K562 (cell line): ENCODE results near the gene CDH20. TPM values are rescaled to one million over a fixed set of nuclear protein-coding genes. Genes with fewer than 3 reads are reported as not detected.
A peak's percentile ranks its signal among the peaks of the same experiment; 100 is the strongest.

Source experiments
- ATAC-seq: fragments of 200-7000 bp; cut with Tn5 transposase; 3 replicates; pipeline ENCODE4 v1.9.1; 2020; ENCODE audit warnings: moderate library complexity
- BruUV-seq: library from RNA; stranded (reverse); fragments of 400-500 nt; replicated peaks from 2 replicates; lab custom pipeline; 2021; lab: Mats Ljungman, UMichigan
- CTCF ChIA-PET: fragments of 300-600 bp; formaldehyde crosslinking; extraction: SDS; loops from one replicate; lab custom pipeline; 2021; ENCODE audit warnings: low intra/inter-chr PET ratio; lab: Yijun Ruan, JAX
- POLR2A ChIA-PET: fragments of 300-600, 350-650 bp; sonication (Branson Sonifier 250); formaldehyde crosslinking; extraction: SDS; loops from one replicate; lab custom pipeline; 2021; ENCODE audit warnings: antibody characterized with exemption, inconsistent platforms; lab: Yijun Ruan, JAX
- DNase-seq, 4 experiments: peaks; one replicate each; pipeline versions ENCODE4 v3.0.0 to v3.0.0-alpha.2; 2011 to 2018; ENCODE audit warnings: low spot score in 3 of 4, mixed read lengths in 3 of 4; ENCODE audit errors: extremely low read depth in 1 of 4
- FAIRE-seq: peaks from 2 replicates; lab custom pipeline; 2011; peaks lifted over from hg19 to GRCh38; lab: Jason Lieb, UNC
- H2AFZ ChIP-seq: 2 replicates; pipeline ENCODE4 v1.6.0; 2011; ENCODE audit warnings: low read depth, low read length, control low read depth, inconsistent platforms
- H3K27ac ChIP-seq: fragments of 200-600 bp; 3 replicates; pipeline ENCODE4 v1.8.0; 2011; ENCODE audit warnings: low read depth, mild to moderate bottlenecking, control low read depth, inconsistent platforms, low read length, moderate library complexity, mixed read lengths; ENCODE audit errors: extremely low read depth
- H3K27me3 ChIP-seq, 2 experiments: fragments of 300-600 bp in 1 of 2; 2 replicates in 1 of 2; 3 replicates in 1 of 2; pipeline versions ENCODE4 v1.6.0 to v1.8.0; 2011; ENCODE audit warnings: inconsistent platforms in 2 of 2, low read length in 2 of 2, mild to moderate bottlenecking in 1 of 2, mixed read lengths in 1 of 2, moderate library complexity in 1 of 2; ENCODE audit not compliant: control insufficient read depth in 2 of 2, insufficient read depth in 2 of 2
- H3K36me3 ChIP-seq: fragments of 300-600 bp; 3 replicates; pipeline ENCODE4 v1.8.0; 2011; ENCODE audit warnings: mild to moderate bottlenecking, low read length, inconsistent platforms; ENCODE audit not compliant: control insufficient read depth, insufficient read depth
- H3K4me1 ChIP-seq, 2 experiments: fragments of 200-600 bp in 1 of 2; replicated peaks in 1 of 2; 2 replicates in 1 of 2; 3 replicates in 1 of 2; pipeline versions ENCODE4 v1.5.1 to v1.8.0; 2011; ENCODE audit warnings: inconsistent platforms in 2 of 2, low read length in 2 of 2, mild to moderate bottlenecking in 1 of 2, mixed read lengths in 1 of 2, moderate library complexity in 1 of 2; ENCODE audit not compliant: control insufficient read depth in 2 of 2, insufficient read depth in 2 of 2
- H3K4me2 ChIP-seq: 2 replicates; pipeline ENCODE4 v1.6.1; 2011; ENCODE audit warnings: low read length, control low read depth, inconsistent platforms, mixed read lengths; ENCODE audit not compliant: insufficient read depth
- H3K4me3 ChIP-seq: fragments of 200-600 bp; sonication (generic), shearing (Covaris generic); 2 replicates; pipeline ENCODE4 v1.5.1; 2016; ENCODE audit warnings: control low read depth, inconsistent platforms
- H3K79me2 ChIP-seq: fragments of 200-600 bp; 3 replicates; pipeline ENCODE4 v1.8.0; 2011; ENCODE audit warnings: low read length, inconsistent platforms; ENCODE audit not compliant: control insufficient read depth, insufficient read depth
- H3K9ac ChIP-seq, 2 experiments: 2 replicates each; pipeline versions ENCODE4 v1.6.0 to v1.6.1; 2011; ENCODE audit warnings: low read depth in 2 of 2, low read length in 2 of 2, control low read depth in 1 of 2, inconsistent platforms in 1 of 2, mild to moderate bottlenecking in 1 of 2, mixed read lengths in 1 of 2; ENCODE audit not compliant: insufficient read depth in 1 of 2
- H3K9me1 ChIP-seq: one replicate; pipeline ENCODE4 v1.6.0; 2011; ENCODE audit warnings: inconsistent platforms, mild to moderate bottlenecking, low read length, moderate library complexity; ENCODE audit not compliant: control insufficient read depth, insufficient read depth
- H3K9me3 ChIP-seq: replicated peaks from 2 replicates; pipeline ENCODE4 v1.5.1; 2011; ENCODE audit warnings: low read depth, low read length, inconsistent platforms; ENCODE audit not compliant: control insufficient read depth, insufficient read depth
- H4K20me1 ChIP-seq: replicated peaks from 2 replicates; pipeline ENCODE4 v1.6.1; 2011; ENCODE audit warnings: low read length, inconsistent platforms, mixed read lengths; ENCODE audit not compliant: control insufficient read depth, insufficient read depth
- ARID1B ChIP-seq: fragments of 450-650 bp; IDR thresholded peaks from 2 replicates; pipeline ENCODE4 v1.6.1; 2016; ENCODE audit warnings: antibody characterized with exemption, mild to moderate bottlenecking, inconsistent platforms
- CEBPB ChIP-seq: fragments of 450-650 bp; IDR thresholded peaks from 2 replicates; pipeline ENCODE4 v1.6.1; 2016; ENCODE audit warnings: missing genetic modification characterization, missing compliant biosample characterization
- GATAD2B ChIP-seq: fragments of 450-650 bp; IDR thresholded peaks from 2 replicates; pipeline ENCODE4 v1.6.1; 2017; ENCODE audit warnings: mild to moderate bottlenecking, borderline replicate concordance
- MIER1 ChIP-seq: fragments of 450-650 bp; IDR thresholded peaks from 2 replicates; pipeline ENCODE4 v1.6.1; 2016; ENCODE audit warnings: antibody characterized with exemption, mild to moderate bottlenecking, low read depth
- NFIC ChIP-seq: fragments of 450-650 bp; IDR thresholded peaks from 2 replicates; pipeline ENCODE4 v1.6.1; 2017; ENCODE audit warnings: mild to moderate bottlenecking, inconsistent platforms
- RBFOX2 ChIP-seq: fragments of 200-400 bp; formaldehyde crosslinking; IDR thresholded peaks from 2 replicates; pipeline ENCODE4 v1.6.1; 2017; ENCODE audit warnings: low read depth, mild to moderate bottlenecking, low read length, moderate library complexity
- SLC30A9 ChIP-seq: fragments of 250-450 bp; sonication (Bioruptor Pico); IDR thresholded peaks from 2 replicates; pipeline ENCODE4 v1.8.0; 2022; ENCODE audit warnings: mild to moderate bottlenecking, moderate library complexity
- TFAM ChIP-seq: fragments of 250-450 bp; sonication (Bioruptor Pico); conservative IDR thresholded peaks from 2 replicates; pipeline ENCODE4 v1.5.0; 2021; ENCODE audit warnings: mild to moderate bottlenecking, moderate library complexity
- ZC3H8 ChIP-seq: fragments of 450-650 bp; IDR thresholded peaks from 2 replicates; pipeline ENCODE4 v1.6.1; 2017
- ZNF79 ChIP-seq: fragments of 250-450 bp; sonication (Bioruptor Pico); IDR thresholded peaks from 2 replicates; pipeline ENCODE4 v1.4.0; 2020; ENCODE audit warnings: low read depth, mild to moderate bottlenecking, moderate library complexity
- WGBS: fragments of 100-300 bp; shearing (Covaris generic); methylation state at CpG from one replicate; pipeline ENCODE4 v1.1.6; 2016; ENCODE audit warnings: low coverage, mixed read lengths; ENCODE audit not compliant: insufficient coverage; ENCODE audit errors: missing lambda C conversion rate; 5-methylcytosine and 5-hydroxymethylcytosine counted together
- in situ Hi-C: fragments of 300-500 bp; cut with MboI; formaldehyde crosslinking; loops from 4 replicates; pipeline ENCODE4 v1.15.0; 2018; ENCODE audit warnings: inconsistent platforms, mixed read lengths
- intact Hi-C: fragments of 100-400 bp; cut with micrococcal nuclease; formaldehyde crosslinking; loops from 2 replicates; pipeline ENCODE4 v1.14.2; 2022
- polyA plus RNA-seq, 8 experiments: library from polyadenylated mRNA; depleted of rRNA in 4 of 8; stranded (reverse) in 5 of 8; unstranded in 3 of 8; fragments of >200 nt; fragmentation: Nextera tagmentation in 2 of 8; fragmentation: Illumina TruSeq in 1 of 8; extraction: Ambion mirVana in 2 of 8; extraction: Trizol in 1 of 8; gene quantifications; 2 replicates each; pipeline versions ENCODE4 v1.2.1 to v1.2.3, GENCODE V29; 2011 to 2014; ENCODE audit warnings: inconsistent platforms in 1 of 8, missing spikeins in 1 of 8
- total RNA-seq, 7 experiments: library from RNA; depleted of rRNA in 6 of 7; stranded (reverse); fragments of >200 nt in 6 of 7; fragmentation: Illumina TruSeq in 2 of 7; extraction: Trizol in 2 of 7; gene quantifications; 2 replicates each; pipeline versions ENCODE4 v1.2.1 to v1.2.3, GENCODE V29; 2011 to 2021; ENCODE audit warnings: low replicate concordance in 1 of 7

Gene CDH20
- total and polyA plus RNA-seq, 9 of the 15 experiments (the other 6 are each of a cell fraction or from before 2014, with no cell fraction given) = not detected

DNA sequence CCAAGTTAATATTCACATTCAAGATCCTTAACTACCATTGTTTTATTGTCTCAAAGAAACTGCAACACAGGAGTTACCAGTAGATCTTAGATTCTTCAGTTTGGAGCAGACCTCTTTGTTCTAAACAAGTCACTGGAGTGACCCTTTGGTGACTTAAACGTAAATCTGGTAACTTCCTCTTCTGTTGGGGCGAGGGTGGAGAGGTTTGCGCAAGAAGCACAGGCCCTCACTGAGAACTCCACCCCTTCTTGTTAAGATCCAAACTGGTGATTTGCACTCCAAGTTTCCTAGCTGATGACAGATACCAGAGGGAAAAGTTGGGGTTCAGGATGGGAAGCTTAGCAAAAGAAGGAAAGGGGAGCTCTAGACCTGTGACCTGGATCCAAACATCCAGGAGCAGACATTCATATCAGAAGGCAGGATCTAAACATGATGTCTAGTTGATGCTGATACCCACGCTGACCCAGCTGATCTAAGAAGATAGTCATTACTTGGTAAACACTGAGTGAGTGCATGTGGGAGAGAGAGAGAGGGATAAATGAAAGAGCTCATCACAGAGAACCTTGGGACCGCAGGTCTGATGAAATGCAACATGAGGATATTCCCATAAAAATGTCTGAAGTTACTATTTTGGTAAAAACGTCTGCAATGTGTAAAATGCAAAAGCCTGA, 256.0 kb downstream of the CDH20 start:
- FAIRE-seq = no peak
- Histone ChIP-seq H3K79me2 (no peaks in the 10 kb centered on the region), H3K4me2 (no peak overlapping the region), H2AFZ (no peak overlapping the region), H3K36me3 (no peaks in the 10 kb centered on the region), H3K9me1 (no peaks in the 10 kb centered on the region), H4K20me1 (no peaks in the 10 kb centered on the region), H3K4me3 (no peak overlapping the region), H3K27ac (no peak overlapping the region), H3K27me3 (no peaks in the 10 kb centered on the region), H3K4me1 (no peaks in the 10 kb centered on the region), H3K9me3 (no peaks in the 10 kb centered on the region), H3K9ac (no peak overlapping the region)
- intact Hi-C loops = no loop called here
- ChIA-PET POLR2A (interaction anchor here (0.7 kb wide), 1 partner anchor 61 kb away, joined by 3 read pairs; no protein-coding TSS in a partner anchor), CTCF (interaction anchor here (0.6 kb wide), 1 partner anchor 44 kb away, joined by 3 read pairs; no protein-coding TSS in a partner anchor)
- BruUV-seq = no TSS peak
- 0% methylated on average over 6 of the region's 6 CpGs for WGBS
- no peak for ATAC-seq
- DNase-seq = no peak
- TF ChIP-seq ZNF79 (CRISPR knock-in tag) (no peak), CEBPB (tag) (peak; percentile 21; the same call in 1 of the 2 replicates)
- in situ Hi-C loops = loop anchor here (25.0 kb wide), 1 partner anchor 548 kb away; no protein-coding TSS in a partner anchor

DNA sequence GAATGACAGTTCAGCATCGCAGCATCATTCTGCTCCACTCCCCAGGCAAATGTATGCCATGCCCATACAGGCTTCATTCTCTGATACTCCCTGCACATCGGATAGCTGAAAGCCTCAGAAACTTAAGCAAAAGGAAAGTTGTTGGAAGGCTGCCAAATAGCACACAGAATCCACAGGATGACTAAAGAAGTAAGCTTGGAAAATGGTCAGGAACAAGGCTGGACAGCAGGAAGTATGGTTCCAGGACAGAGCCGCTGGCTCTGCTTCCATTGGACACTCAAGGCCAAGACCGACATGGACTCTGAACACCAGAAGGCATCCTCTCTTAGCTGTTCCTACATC, 256.5 kb downstream of the CDH20 start:
- H2AFZ ChIP-seq = no peak overlapping the region
- in situ Hi-C loops (loop anchor here (25.0 kb wide), 1 partner anchor 548 kb away; no protein-coding TSS in a partner anchor), intact Hi-C loops (no loop called here)
- H3K9me3 ChIP-seq = no peaks in the 10 kb centered on the region
- DNase-seq (no peak), ATAC-seq (no peak), FAIRE-seq (no peak)
- H3K9ac ChIP-seq = no peak overlapping the region
- no peaks in the 10 kb centered on the region for H3K36me3 ChIP-seq
- TF ChIP-seq GATAD2B = no peak
- no peak for TF ChIP-seq TFAM (CRISPR knock-in tag)
- TF ChIP-seq RBFOX2 = no peak
- TF ChIP-seq MIER1 = no peak
- no peak for TF ChIP-seq ZC3H8
- TF ChIP-seq ARID1B = no peak
- no peak for TF ChIP-seq SLC30A9 (CRISPR knock-in tag)
- peak; percentile 26; the same call in 1 of the 2 replicates for TF ChIP-seq NFIC
- WGBS = 0% methylated on average over 4 of the region's 4 CpGs
- no peak overlapping the region for H3K4me2 ChIP-seq
- H3K4me1 ChIP-seq = no peaks in the 10 kb centered on the region
- H3K27me3 ChIP-seq = no peaks in the 10 kb centered on the region
- BruUV-seq = no TSS peak
- H3K27ac ChIP-seq = no peak overlapping the region
- ChIA-PET POLR2A (interaction anchor here (0.7 kb wide), 1 partner anchor 61 kb away, joined by 3 read pairs; no protein-coding TSS in a partner anchor), CTCF (no interaction called here)
- H3K9me1 ChIP-seq = no peaks in the 10 kb centered on the region
- no peaks in the 10 kb centered on the region for H3K79me2 ChIP-seq
- H3K4me3 ChIP-seq = no peak overlapping the region
- H4K20me1 ChIP-seq = no peaks in the 10 kb centered on the region
